OCI-LY3 (cell line): Measurements from ENCODE around the gene SLC24A4.

Source experiments
- EZH2phosphoT487 ChIP-seq: fragments of 200-600 bp; shearing (Covaris generic); IDR thresholded peaks from 2 replicates; pipeline ENCODE4 v1.6.1; 2018; ENCODE audit warnings: antibody characterized with exemption, mixed run types, low read depth
- TF ChIP-seq, protein P1 (sequence below): fragments of 200-600, 300-600 bp; sonication (generic); IDR thresholded peaks from 2 replicates; pipeline ENCODE4 v1.5.1; 2014; ENCODE audit warnings: antibody characterized with exemption, low read length, low read depth

DNA sequence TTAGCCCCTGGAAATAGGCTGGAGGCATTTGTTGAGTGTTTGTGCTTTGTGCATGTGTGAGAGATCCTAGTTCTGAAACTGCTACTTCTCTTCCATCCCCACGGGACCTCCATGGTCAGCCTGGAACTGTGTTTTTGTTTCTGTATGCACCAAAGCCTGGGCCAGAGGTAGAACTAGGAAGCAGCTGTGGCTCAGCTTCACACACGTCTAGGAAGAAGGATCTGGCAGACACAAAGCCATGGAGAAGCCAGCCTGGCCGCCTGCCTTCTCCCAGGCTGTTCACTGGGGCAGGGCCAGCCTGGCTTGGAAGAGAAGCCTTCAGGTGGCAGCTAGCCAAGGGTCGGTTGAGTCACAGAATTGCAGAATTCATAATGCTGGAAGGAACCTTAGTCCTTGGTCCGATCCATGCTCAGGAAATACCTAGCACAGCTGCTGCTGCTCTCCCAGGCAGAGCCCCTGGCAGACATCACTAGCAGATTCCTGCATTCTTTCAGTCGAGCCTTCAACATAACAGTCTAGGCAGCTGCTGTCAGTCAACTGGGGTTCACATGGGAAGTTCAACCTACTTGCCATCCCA is 217.6 kb downstream of the SLC24A4 start:
- TF ChIP-seq, protein P1, sequence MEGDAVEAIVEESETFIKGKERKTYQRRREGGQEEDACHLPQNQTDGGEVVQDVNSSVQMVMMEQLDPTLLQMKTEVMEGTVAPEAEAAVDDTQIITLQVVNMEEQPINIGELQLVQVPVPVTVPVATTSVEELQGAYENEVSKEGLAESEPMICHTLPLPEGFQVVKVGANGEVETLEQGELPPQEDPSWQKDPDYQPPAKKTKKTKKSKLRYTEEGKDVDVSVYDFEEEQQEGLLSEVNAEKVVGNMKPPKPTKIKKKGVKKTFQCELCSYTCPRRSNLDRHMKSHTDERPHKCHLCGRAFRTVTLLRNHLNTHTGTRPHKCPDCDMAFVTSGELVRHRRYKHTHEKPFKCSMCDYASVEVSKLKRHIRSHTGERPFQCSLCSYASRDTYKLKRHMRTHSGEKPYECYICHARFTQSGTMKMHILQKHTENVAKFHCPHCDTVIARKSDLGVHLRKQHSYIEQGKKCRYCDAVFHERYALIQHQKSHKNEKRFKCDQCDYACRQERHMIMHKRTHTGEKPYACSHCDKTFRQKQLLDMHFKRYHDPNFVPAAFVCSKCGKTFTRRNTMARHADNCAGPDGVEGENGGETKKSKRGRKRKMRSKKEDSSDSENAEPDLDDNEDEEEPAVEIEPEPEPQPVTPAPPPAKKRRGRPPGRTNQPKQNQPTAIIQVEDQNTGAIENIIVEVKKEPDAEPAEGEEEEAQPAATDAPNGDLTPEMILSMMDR, result no peak
- no peak for TF ChIP-seq EZH2phosphoT487
